Activated CD8-positive, alpha-beta T cell treated with anti-CD3 and anti-CD28 coated beads for 36 hours (primary cell): ENCODE results near the gene PLD6. TPM values are rescaled to one million over a fixed set of nuclear protein-coding genes. Genes with fewer than 3 reads are reported as not detected.
"Not testable (repeated sequence)": the region's sequence is repeated elsewhere in the genome, so short reads cannot be mapped to it uniquely, and the experiment has no call there.

ENCODE experiments used
- ATAC-seq: fragments of 200-7000 bp; cut with Tn5 transposase; one replicate; pipeline ENCODE4 v1.10.0; 2021; ENCODE audit warnings: mild to moderate bottlenecking, moderate library complexity
- CTCF ChIA-PET: fragments of 350-600 bp; sonication (Branson Sonifier 250); formaldehyde crosslinking; loops from one replicate; lab custom pipeline; 2021; ENCODE audit warnings: antibody characterized with exemption; lab: Charles Lee
- POLR2A ChIA-PET: fragments of 350-600 bp; sonication (Branson Sonifier 250); formaldehyde crosslinking; loops from one replicate; lab custom pipeline; 2021; ENCODE audit warnings: antibody characterized with exemption; lab: Charles Lee
- DNase-seq: peaks from one replicate; pipeline ENCODE4 v3.0.0-alpha.2; 2020
- H3K27ac Mint-ChIP-seq: one replicate; pipeline ENCODE4 v1.8.0; 2021; ENCODE audit warnings: mild to moderate bottlenecking, mixed read lengths
- H3K27me3 Mint-ChIP-seq: one replicate; pipeline ENCODE4 v1.8.0; 2021; ENCODE audit warnings: mixed read lengths
- H3K36me3 Mint-ChIP-seq: one replicate; pipeline ENCODE4 v1.8.0; 2021; ENCODE audit warnings: low read depth, mixed read lengths
- H3K4me1 Mint-ChIP-seq: one replicate; pipeline ENCODE4 v1.8.0; 2021; ENCODE audit warnings: low read depth, mixed read lengths
- H3K4me3 Mint-ChIP-seq: one replicate; pipeline ENCODE4 v1.8.0; 2021; ENCODE audit warnings: mild to moderate bottlenecking, moderate library complexity, mixed read lengths
- H3K9me3 Mint-ChIP-seq: one replicate; pipeline ENCODE4 v1.8.0; 2021; ENCODE audit warnings: mixed read lengths
- CTCF ChIP-seq: fragments of 200-600 bp; IDR thresholded peaks from one replicate; pipeline ENCODE4 v1.8.0; 2022; ENCODE audit warnings: antibody characterized with exemption, mild to moderate bottlenecking
- intact Hi-C: fragments of 100-400 bp; cut with micrococcal nuclease; formaldehyde crosslinking; loops from one replicate; pipeline ENCODE4 v1.10.0; 2022
- total RNA-seq, 2 experiments: library from RNA; stranded (reverse); gene quantifications; one replicate each; pipeline ENCODE4 v1.2.3, GENCODE V29; 2021

The PLD6 gene
- total RNA-seq, 2 experiments from 2014 or later = 6.1 to 6.2 TPM

GRCh38 chr17:17186051-17186450 lies 20.1 kb downstream of the PLD6 start:
- intact Hi-C loops = no loop called here
- Mint-ChIP-seq H3K9me3 (no peaks in the 10 kb centered on the region), H3K4me3 (no peak overlapping the region), H3K4me1 (peaks cover 54% of the 10 kb centered on the region), H3K27ac (peak overlapping the region; percentile 58), H3K27me3 (no peaks in the 10 kb centered on the region), H3K36me3 (peaks cover 18% of the 10 kb centered on the region)
- POLR2A ChIA-PET = interaction anchor here (1.2 kb wide), 1 partner anchor 10 kb away, joined by 3 read pairs; no protein-coding TSS in a partner anchor
- CTCF ChIA-PET = interaction anchor here (1.0 to 1.4 kb wide), 2 partner anchors 12 to 50 kb away, joined by 3 read pairs; no protein-coding TSS in a partner anchor
- DNase-seq = peak; percentile 82
- no peak for TF ChIP-seq CTCF
- peak; percentile 84 for ATAC-seq

GRCh38 chr17:17184985-17185757 lies 21.0 kb downstream of the PLD6 start:
- H3K4me1 Mint-ChIP-seq = peaks cover 62% of the 10 kb centered on the region
- peak; percentile 3 for ATAC-seq
- POLR2A ChIA-PET = interaction anchor here (1.2 kb wide), 1 partner anchor 10 kb away, joined by 3 read pairs; no protein-coding TSS in a partner anchor
- H3K27me3 Mint-ChIP-seq, intact Hi-C loops, H3K9me3 Mint-ChIP-seq, H3K4me3 Mint-ChIP-seq: not testable (repeated sequence)
- H3K36me3 Mint-ChIP-seq = peaks cover 26% of the 10 kb centered on the region
- CTCF ChIA-PET = interaction anchor here (1.2 to 1.4 kb wide), 2 partner anchors 33 to 51 kb away, joined by 3 read pairs; no protein-coding TSS in a partner anchor
- peak; percentile 42 for DNase-seq
- peak overlapping the region; percentile 58 for H3K27ac Mint-ChIP-seq

DNA sequence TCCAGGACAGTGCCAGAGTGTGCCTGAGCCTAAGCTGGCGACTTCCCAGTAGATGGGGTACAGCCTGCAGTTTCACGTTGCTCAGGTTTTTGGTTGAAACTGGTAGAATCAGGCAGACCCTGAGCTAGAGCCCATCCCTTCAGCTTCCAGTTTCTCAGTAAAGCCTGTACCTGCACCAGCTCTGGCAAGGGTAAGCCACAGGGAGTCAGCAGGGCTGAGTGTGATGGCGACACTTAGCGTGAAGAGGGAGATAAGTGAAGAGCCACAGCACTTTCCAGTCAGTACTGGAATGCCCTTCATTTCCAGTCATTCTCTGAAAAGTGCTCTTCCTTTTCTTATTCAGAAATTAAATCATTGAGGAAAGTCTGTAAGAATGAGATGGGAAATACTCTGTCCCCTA lies 22.4 kb downstream of the PLD6 start:
- no peak for DNase-seq
- Mint-ChIP-seq H3K36me3 (peaks cover 33% of the 10 kb centered on the region), H3K4me3 (no peak overlapping the region), H3K4me1 (peaks cover 73% of the 10 kb centered on the region), H3K9me3 (no peaks in the 10 kb centered on the region), H3K27me3 (no peaks in the 10 kb centered on the region), H3K27ac (peak overlapping the region; percentile 42)
- ChIA-PET POLR2A (interaction anchor here (0.7 to 1.4 kb wide), 2 partner anchors 23 to 86 kb away, joined by 3 to 6 read pairs; partner anchors contain the start of gene PLD6), CTCF (interaction anchor here (0.9 to 1.2 kb wide), 2 partner anchors 9 to 35 kb away, joined by 3 read pairs; no protein-coding TSS in a partner anchor)
- TF ChIP-seq CTCF = no peak
- intact Hi-C loops = no loop called here
- ATAC-seq = no peak

DNA sequence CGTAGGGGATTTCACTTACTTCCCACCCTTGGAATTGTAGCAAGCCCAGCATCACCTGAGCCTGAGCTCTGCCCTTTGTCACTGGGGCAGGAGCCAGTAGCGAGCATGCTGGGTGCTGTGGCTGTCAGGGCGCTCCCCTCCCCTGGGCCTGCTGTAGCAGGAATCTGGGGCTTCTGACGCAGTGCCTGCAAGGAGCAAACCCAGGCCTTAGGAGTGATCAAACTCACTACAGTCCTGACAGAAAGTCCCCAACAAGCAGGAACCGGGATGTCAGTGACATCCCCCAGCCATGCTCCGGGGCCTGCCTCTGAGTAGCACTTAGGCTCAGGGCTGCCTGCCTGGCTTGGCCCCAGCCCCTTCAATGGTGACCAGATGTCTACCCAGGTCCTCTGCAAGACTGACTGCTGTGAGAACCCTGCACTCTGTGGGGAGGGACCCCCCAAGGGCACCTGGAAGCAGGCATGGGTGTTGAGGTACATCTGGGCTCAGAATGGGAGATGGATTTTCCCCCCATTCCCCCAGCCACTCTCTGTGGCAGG lies 23.5 kb downstream of the PLD6 start:
- no peaks in the 10 kb centered on the region for H3K27me3 Mint-ChIP-seq
- H3K9me3 Mint-ChIP-seq = no peaks in the 10 kb centered on the region
- DNase-seq (no peak), ATAC-seq (no peak)
- intact Hi-C loops = no loop called here
- ChIA-PET CTCF (interaction anchor here (1.7 kb wide), 1 partner anchor 9 kb away, joined by 4 read pairs; no protein-coding TSS in a partner anchor), POLR2A (interaction anchor here (0.8 to 1.5 kb wide), 3 partner anchors 13 to 24 kb away, joined by 3 to 4 read pairs (median 3); partner anchors contain the start of gene PLD6)
- no peak overlapping the region for H3K4me3 Mint-ChIP-seq
- no peak overlapping the region for H3K27ac Mint-ChIP-seq
- no peak for TF ChIP-seq CTCF
- peaks cover 39% of the 10 kb centered on the region for H3K36me3 Mint-ChIP-seq
- H3K4me1 Mint-ChIP-seq = peaks cover 79% of the 10 kb centered on the region

GRCh38 chr17:17181666-17182597 lies 24.2 kb downstream of the PLD6 start:
- DNase-seq (peak; percentile 38), ATAC-seq (peak; percentile 26)
- ChIA-PET POLR2A (interaction anchor here (0.8 to 2.4 kb wide), 4 partner anchors 13 to 25 kb away, joined by 3 to 12 read pairs (median 4); partner anchors contain the start of gene PLD6), CTCF (interaction anchor here (0.6 to 1.7 kb wide), 3 partner anchors 8 to 40 kb away, joined by 3 to 4 read pairs (median 3); no protein-coding TSS in a partner anchor)
- no peak for TF ChIP-seq CTCF
- Mint-ChIP-seq H3K36me3 (peaks cover 46% of the 10 kb centered on the region), H3K4me3 (peak overlapping the region; percentile 53), H3K4me1 (peaks cover 87% of the 10 kb centered on the region), H3K27ac (peak overlapping the region; percentile 86), H3K9me3 (no peaks in the 10 kb centered on the region), H3K27me3 (no peaks in the 10 kb centered on the region)
- intact Hi-C loops = no loop called here
